MM.1S (cell line): ENCODE measurements around the gene SLC4A8.

Experiments
- EZH2 ChIP-seq: fragments of 300-600 bp; sonication (generic); optimal IDR thresholded peaks from 2 replicates; pipeline ENCODE3; 2017; ENCODE audit warnings: low read depth, mild to moderate bottlenecking, antibody characterized with exemption, low read length, mixed read lengths
- TF ChIP-seq, protein P1 (sequence below): fragments of 300-600 bp; sonication (generic); IDR thresholded peaks from 2 replicates; pipeline ENCODE4 v1.5.1; 2016; ENCODE audit warnings: antibody characterized with exemption, low read length, mixed read lengths

DNA sequence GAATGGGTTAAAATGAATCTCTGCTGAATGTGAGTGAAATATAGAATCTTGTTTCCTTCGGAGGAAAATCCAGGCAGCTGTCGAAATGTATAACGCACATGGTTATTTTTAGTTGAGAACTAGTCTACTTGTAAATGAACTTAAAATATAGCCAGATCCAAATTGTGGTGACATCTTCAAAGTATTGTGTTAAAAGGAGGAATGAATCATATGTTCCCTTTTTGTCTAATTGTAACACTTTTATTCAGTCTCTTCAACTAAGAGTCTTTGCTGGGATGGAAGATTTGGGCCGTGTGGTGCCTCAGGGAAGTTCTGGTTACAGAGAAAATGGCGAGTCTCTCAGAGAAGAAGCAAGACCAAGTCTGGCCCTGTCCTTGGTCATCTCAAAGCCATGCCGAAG, 82.5 kb downstream of the SLC4A8 start:
- TF ChIP-seq, protein P1, sequence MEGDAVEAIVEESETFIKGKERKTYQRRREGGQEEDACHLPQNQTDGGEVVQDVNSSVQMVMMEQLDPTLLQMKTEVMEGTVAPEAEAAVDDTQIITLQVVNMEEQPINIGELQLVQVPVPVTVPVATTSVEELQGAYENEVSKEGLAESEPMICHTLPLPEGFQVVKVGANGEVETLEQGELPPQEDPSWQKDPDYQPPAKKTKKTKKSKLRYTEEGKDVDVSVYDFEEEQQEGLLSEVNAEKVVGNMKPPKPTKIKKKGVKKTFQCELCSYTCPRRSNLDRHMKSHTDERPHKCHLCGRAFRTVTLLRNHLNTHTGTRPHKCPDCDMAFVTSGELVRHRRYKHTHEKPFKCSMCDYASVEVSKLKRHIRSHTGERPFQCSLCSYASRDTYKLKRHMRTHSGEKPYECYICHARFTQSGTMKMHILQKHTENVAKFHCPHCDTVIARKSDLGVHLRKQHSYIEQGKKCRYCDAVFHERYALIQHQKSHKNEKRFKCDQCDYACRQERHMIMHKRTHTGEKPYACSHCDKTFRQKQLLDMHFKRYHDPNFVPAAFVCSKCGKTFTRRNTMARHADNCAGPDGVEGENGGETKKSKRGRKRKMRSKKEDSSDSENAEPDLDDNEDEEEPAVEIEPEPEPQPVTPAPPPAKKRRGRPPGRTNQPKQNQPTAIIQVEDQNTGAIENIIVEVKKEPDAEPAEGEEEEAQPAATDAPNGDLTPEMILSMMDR = no peak
- no peak for TF ChIP-seq EZH2
